Ammon's horn (tissue), 1 donor: ENCODE results near the gene TRPM8.

Experiments used
- DNase-seq: peaks from one replicate; pipeline ENCODE4 v3.0.0-alpha.2; 2016; ENCODE audit warnings: low spot score

Gene TRPM8

DNA sequence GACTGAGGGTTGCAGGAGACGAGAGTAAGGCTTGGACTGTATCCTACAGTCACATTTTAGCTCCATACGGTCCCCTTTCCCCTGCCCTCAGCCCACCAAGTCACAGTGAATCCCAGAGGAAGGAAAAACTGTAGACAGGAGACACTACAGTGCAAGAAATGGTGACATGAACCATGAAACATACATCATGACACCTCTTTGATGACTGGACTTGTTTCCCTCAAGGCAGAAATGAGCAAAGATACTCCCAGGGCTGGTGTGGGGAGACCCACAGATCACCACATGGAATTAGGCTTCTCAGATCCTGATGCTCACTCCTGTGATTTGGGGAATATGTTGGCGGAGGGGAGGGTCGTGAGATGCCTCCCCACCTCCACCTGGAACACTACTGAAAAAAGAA lies 85.1 kb downstream of the TRPM8 start:
- no peak for DNase-seq

DNA sequence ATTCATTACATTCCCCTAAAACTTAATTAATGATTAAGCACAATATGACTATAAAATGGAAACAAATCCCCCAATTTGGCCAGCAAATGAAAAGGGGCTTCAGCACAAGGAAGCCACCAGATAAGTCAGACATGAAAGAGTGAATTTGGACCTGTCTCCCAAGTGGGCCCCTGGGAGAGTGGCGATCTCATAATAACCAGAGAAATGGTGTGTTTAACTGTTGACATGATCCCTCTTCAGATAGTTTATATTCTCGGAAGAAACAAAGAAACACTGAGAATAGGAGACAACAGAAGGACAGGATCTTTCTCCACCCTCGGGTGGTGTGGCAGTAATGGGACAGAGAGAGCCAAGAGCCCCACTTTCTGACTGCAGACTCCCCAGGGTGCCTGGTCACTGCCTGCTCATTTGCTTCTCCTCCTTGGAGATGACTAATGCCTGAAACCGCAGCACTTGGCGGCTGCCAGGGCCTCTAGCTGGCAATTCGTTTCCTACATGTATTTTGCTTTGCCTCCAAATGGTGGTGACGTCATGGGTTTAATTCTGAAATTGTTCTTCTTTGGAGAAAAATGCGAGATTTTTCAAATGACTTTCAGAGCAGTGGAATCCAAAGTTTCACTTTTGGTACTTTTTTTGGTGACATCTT lies 86.9 kb downstream of the TRPM8 start:
- DNase-seq = no peak

DNA sequence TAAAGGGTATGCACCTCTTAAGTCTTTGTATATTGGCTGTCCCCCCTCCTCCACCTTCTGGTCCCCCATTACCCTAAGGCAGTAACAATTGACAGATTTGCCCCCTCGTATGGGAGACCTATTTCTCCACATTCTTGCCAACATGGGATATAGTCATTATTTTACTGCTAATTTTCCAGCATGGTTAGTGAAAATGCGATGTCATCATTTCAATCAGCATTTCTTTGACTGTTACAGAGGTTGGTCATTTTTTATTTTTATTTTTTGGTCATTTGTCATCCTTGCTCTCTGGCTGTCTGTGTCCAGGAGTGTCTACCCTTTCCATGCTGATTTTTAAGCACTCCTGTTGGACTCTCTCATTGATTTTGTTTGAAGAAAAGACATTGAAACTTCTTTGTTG lies 88.0 kb downstream of the TRPM8 start:
- DNase-seq = no peak

GRCh38 chr2:234006501-234006900 lies 89.3 kb downstream of the TRPM8 start:
- no peak for DNase-seq

- DNase-seq = no peak
These were observed 97.3 kb downstream of the TRPM8 start for GRCh38 chr2:234014427-234014826.

DNA sequence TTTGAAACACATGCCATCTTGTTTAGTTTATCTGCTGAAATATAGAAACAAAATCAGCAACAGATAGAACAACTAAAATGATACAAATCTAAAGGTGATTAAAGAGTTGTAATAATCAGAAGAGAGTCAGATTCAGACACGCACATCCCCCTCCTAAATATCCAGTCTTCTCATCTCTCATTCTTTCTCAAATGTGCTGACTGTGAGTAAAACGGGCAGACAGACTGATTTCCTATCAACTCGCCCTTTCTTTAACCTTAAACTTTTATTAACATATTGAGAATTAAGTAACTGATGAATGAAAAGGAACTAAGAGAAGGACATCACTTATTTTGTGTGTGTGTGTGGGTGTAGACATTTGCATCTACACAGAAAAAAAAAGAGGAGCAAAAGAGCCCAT lies 98.7 kb downstream of the TRPM8 start:
- no peak for DNase-seq

GRCh38 chr2:234019896-234020295 lies 102.7 kb downstream of the TRPM8 start:
- DNase-seq = no peak

- no peak for DNase-seq
These were observed 103.2 kb downstream of the TRPM8 start for GRCh38 chr2:234020332-234020731.

DNA sequence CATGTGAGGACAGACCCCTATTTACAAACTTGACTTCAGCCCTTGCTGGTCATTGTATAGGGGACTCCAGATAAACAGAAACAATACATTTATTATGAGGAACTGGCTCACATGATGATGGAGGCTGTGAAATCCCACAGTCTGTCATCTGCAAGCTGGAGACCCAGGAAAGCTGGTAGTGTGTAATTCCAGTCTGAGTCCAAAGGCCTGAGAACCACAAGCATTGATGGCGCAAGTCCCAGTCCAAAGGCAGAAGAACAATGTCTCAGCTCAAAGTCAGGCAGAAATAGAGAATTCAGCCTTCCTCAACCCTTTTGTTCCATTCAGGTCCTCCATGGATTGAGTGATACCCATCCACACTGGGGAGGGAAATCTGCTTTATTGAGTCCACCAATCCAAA lies 105.3 kb downstream of the TRPM8 start:
- no peak for DNase-seq

DNA sequence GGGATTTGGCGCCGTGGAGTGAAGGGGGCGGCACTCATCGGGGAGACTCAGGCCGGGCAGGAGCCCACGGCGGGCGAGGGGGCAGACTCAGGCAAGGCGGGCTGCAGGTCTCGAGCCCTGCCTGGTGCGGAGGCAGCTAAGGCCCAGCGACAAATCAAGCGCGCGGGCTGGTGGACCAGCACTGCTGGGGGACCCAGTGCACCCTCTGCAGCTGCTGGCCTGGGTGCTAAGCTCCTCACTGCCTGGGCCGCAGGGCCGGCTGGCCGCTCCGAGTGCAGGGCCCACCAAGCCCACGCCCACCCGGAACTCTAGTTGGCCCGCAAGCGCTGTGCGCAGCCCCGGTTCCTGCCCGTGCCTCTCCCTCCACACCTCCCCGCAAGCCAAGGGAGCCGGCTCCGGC lies 107.1 kb downstream of the TRPM8 start:
- no peak for DNase-seq

- peak; percentile 5 for DNase-seq
These were observed 108.3 kb downstream of the TRPM8 start for GRCh38 chr2:234025466-234025865.

DNA sequence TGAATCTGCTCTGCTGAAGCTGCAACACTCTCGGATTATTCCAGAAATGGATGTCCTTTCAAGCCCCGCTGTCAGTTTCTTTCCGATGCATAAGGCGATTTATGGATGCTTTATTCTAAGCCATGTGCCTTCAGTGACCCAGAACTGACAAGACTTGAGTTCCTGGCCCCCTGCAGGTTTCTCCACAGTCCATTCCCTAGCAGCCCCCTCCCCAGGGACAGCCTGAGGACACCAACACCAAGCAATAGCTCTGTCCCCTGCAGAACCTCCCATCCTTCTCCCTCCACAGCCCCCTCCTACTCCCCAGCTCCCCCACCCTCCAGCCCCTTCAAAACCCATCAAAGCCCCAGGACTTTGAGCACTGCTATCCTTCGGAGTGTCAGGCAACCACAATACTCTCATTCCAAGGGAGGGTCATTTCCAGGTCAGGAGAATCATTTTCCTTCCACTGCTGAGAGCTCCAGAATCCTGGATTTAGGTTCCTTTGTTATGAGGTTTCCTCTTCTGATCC lies 108.8 kb downstream of the TRPM8 start:
- DNase-seq = no peak

GRCh38 chr2:234026693-234027254 lies 109.6 kb downstream of the TRPM8 start:
- DNase-seq = no peak

DNA sequence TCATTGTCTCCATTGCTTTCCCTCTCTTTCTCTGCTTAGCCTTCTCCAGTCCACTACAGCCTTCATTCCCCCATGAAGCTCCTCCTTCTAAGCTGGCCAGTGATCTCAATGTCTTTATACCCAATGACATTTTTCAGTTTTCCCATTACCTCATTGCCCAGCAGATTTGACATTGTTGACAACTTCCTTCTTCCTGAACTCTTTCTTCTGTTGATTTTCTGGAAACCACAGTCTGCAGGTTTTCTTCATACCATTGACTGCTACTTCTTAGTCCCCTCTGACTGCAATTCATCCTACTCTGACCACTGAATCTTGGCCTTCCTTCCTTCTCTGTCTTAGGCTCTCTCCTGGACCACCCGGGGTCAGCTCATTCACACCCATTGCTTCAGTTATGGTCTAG lies 110.5 kb downstream of the TRPM8 start:
- DNase-seq = no peak

DNA sequence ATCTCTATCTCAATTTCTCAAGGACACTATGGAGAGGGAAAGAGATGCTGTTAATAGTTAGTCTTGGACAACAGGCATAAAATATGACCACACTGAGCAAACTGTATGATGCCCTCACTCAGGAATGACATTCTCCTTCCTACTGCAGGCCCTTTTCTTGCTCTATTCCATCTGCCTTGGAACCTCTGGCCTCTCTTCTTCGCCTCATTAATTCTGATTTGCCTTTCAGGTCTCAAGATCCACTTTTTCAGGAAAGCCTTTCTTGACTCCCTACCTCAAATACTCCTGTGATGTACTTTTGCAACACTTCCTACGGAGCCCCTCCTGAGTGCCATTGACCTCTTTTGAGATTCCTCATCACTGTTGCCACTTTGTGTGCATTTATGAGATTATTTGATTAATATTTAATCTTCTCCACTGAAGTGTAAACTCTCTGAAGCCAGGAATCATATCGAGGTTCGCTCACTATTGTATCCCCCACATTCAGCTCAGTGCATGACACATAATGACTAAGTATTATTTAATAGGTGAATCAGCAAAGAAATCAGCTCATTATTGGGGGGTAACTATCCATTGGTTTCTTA lies 112.1 kb downstream of the TRPM8 start:
- no peak for DNase-seq

- no peak for DNase-seq
These were observed 114.0 kb downstream of the TRPM8 start for GRCh38 chr2:234031207-234031606.

- no peak for DNase-seq
These were observed 115.2 kb downstream of the TRPM8 start for GRCh38 chr2:234032279-234032856.

DNA sequence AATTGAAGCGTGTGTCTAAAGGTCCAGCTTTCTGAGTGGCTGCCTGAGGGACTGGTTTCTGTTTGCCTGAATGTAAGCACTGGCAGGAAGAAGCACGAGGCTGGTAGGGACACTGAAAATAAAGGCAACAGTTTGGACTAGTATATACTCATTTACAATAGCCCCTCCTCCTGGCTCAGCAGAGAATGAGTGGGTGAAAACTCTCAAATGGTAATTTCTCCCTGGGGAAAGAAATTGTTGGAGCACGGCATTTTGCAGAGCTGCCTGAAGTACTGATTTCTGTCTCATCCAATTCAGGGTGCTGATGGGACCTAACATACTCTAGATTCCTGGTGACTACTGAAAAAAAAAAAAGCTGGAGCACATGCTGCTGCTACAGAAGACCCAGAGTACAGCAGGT lies 116.0 kb downstream of the TRPM8 start:
- DNase-seq = no peak

GRCh38 chr2:234033885-234034284 lies 116.7 kb downstream of the TRPM8 start:
- no peak for DNase-seq

GRCh38 chr2:234038076-234038802 lies 121.1 kb downstream of the TRPM8 start:
- DNase-seq = no peak

- DNase-seq = no peak
These were observed 127.0 kb downstream of the TRPM8 start for GRCh38 chr2:234044157-234044556.

DNA sequence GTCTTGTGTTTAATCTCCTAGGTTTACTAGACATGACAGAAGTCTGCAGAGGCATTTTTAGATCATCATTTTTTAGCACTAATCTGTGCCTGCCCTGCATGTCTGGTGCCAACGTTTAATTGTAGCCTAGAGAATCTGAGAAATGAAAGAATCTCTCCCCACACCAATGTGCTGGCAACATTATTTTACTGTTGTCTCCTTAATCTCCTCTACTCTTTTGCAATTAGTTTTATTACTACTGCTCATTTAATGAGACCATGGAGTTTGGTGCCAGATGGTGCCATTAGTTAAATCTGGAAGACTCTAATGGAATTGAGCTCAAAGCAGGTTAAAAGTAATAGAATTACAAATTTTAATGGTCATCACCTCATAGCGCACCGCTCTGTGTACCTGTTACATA lies 129.3 kb downstream of the TRPM8 start:
- no peak for DNase-seq

- DNase-seq = no peak
These were observed 130.2 kb downstream of the TRPM8 start for GRCh38 chr2:234047361-234047760.
